ENCODE data around the gene NAA40.
A peak's percentile ranks its signal among the peaks of the same experiment; 100 is the strongest.

The NAA40 gene
- total RNA-seq: 15.2 to 33.4 reads per million in 2 experiments

DNA sequence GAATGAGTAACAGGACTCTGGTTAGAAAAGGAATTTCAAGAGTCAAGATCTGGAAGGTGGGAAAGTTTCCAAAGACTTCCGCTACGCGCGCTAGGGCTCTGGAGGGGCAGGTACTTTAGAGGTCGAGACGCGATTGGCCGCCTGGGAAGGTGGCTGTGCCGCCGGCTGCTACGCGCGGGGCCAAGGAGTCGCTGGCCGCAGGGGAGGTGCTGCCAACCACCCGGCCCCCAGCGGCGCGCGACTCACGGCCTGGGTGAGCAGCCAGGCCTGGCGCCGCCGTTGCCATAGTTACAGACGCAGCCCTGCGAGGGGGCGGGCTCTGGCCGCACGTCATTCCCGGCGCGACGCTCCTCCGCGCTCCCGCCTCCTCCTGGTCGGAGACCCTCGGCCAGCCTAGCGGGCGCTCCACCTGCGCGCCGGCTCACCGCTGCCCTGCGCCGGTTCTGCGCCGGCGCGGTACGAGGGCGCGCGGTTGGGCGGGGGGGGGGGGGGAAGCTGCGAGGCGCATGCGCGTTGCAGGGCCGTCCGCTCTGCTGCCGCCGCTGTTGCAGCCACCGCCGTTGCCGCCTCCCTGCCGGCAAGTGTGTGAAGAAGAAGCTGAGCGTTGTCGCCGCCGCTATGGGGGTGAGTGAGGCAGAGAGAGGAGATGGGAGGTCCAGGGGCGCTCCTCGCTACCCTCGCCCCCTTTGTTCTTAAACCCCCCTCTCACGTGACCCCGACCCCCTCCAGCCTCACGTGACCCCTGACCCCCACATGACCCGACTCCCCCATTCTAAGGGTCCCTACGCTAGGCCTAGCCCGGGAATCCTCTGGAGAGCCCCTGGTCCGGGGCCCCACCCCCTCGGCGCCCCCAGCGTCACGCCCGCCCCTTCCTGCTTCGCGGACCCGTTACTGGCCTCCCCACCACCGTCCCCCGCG, at the start of gene NAA40:
Gene NAA40 (plus strand): TSS at position 524 of the 918 bp plus-strand sequence. CDS start 95 bp downstream, at position 619.
- peak; percentile 84 for DNase-seq (ENCODE audit: low read depth)

DNA sequence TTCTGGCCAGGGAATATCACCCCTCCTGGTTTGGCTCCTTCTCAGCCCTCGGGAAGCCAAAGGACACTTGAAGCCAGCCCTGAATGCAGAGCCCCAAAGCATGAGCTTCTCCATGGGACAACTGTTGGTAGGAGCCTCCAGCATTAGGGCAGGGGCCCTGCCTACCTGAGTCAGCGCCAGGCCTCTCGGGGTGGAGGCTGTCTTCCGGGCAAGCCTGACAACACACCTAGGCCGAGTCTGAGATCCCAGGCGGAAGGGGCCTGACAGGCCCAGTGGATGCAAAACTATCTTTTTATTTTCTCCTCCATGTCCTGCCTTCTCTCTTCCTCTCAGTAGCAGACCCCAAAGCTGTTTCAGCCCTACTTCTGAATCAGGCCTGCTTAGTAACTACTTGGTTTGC, 49.5 kb upstream of the NAA40 start:
- DNase-seq (ENCODE audit: low read depth): no peak

DNA sequence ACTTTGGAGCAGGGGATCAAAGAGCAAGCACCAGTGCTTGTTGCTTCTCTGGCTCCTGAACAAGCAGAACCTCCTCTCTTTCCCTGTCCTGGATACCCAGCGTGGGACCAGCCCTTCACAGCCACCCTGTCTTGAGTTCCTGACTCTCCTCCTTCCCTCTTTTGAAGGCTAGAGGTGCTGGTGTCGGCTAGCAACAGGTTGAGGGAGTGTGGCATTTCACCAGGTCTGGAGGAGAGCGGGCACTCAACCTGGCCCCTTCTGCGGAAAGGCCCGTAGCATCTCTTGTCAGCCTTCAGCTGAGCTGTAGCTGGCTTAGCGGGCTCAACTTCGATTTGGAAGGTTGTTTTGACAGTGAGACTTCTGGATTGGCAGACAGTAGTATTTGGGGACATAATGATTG, 48.4 kb upstream of the NAA40 start:
- DNase-seq (ENCODE audit: low read depth): no peak

DNA sequence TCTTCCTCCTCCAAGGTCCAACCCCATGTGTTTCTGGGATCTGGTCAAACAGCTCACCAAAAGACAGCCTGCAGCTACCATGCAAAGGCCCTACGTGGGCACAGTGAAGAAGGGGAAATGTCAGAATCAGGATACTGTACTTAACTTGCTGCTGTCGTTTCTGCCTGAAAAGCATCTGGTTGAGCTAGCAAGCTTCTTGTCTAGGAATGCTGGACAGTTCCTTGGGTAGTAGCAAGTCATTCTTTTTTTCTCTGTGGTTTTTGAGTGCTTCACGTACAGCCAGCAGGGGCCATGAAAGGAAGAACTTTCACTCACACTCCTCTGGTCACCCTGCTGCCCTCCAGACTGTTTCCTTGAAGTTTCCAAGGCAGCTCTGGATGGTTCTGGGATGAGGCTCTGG, 46.6 kb upstream of the NAA40 start:
- no peak for DNase-seq (ENCODE audit: low read depth)

DNA sequence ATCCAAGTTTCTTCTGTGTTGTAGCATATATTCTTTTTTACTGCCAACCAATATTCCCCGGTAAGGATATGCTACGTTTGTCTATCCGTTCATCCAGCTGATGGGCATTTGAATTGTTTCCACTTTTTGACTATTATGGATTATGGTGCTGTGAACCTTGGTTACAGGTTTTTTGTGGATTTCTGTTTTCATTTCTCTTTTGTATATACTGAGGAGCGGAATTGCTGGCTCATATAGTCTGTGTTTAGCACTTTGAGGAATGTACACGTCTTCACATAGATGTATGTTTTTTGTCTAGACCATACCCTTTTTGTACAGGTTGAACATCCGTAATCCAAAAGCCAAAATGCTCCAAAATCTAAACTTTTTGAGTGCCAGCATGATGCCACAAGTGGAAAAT, 45.4 kb upstream of the NAA40 start:
- DNase-seq (ENCODE audit: low read depth): no peak

DNA sequence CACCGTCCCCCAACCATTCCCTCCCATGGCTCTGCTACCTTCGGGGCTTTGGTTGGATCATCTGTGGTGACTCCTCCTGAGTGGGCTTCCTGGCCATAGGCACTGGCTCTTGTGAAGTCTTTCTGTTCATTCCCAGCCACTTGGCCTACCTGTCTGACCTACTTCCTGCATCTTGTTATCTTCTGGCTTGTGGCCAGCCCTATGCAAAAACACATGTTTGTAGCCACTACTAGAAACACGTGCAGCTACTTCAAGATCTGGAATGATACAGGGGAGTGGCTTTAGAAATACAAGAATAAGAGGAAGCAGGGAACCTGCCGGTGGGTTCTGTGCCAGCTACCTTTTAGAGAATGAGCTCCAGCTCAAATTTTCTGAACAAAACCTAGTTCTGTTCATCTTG, 42.7 kb upstream of the NAA40 start:
- no peak for DNase-seq (ENCODE audit: low read depth)

DNA sequence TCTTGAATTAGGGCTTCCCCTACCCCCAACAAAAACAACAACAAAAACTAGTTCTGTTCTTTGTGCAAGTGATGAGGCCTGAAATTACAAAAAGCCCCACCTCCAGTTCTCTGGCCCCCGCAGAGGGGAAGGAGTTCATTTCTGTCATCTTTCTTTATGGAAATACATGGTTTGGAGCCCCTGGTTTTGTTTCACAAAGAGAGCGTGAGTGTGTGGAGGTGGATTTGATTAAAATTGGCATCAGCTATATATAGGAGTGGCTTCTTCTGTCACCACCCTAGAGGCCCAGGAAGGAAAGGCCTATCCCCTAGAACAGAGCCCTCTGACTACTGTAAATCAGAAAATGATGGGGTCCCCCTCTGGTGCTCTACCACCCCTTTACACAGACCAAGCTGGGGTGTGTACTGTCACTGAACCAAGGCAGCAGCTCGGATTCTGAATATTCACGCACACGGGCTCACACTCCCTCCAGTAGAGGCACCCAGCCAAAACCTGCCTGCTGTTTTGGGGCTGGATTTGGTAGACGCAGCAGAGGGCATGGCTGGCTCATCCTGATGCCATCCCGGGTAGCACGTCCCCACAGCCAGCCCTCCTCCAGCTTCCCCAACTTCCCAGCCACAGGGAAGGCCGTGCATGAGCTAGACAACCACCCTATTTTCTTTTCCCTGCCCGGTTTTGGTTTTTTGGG, 41.2 kb upstream of the NAA40 start:
- DNase-seq (ENCODE audit: low read depth): no peak

DNA sequence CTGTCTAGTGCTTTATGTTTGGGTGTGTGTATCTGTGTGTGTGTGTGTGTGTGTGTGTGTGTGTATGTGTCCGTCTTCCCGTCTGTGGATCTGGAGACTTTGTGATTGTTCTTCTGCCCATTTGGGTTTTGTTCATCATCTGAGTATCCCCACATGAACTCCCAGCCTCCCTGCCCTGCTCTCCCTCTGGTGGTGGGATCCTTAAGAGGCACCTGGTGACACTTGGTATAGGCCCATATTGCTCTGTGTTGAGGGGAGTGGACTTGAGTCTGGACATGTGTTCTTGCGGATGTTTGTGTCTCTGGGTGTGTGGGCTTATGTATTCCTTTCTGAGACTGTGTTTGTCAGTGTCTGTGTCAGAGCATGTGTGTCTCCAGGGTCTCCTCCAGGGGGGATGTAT, 37.1 kb upstream of the NAA40 start:
- no peak for DNase-seq (ENCODE audit: low read depth)

DNA sequence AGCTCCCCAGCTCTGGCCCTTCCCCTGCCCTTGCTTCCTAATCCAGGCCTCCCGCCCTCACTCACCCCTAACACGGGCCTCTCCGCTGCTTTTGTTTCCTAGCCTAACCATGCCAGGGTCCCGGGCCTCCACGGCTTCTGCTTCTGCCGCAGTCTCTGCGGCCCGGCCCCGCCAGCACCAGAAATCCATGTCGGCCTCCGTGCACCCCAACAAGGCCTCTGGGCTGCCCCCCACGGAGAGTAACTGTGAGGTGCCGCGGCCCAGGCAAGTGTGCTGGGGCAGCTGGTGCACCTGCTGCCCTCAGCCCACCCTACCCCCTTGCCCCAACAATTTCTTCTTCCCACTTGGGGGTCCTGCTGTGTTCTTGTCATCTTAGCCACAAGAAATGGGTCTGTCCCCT, 34.9 kb upstream of the NAA40 start:
- DNase-seq (ENCODE audit: low read depth): no peak

DNA sequence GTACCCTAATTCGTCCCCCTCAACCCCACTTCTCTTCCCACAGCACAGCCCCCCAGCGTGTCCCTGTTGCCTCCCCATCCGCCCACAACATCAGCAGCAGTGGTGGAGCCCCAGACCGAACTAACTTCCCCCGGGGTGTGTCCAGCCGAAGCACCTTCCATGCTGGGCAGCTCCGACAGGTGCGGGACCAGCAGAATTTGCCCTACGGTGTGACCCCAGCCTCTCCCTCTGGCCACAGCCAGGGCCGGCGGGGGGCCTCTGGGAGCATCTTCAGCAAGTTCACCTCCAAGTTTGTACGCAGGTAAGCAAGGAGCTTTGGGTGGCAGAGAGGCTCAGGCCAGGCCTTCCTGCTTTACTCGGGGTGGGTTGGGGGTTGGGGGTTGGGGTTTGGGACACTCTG, 34.1 kb upstream of the NAA40 start:
- DNase-seq (ENCODE audit: low read depth): no peak

DNA sequence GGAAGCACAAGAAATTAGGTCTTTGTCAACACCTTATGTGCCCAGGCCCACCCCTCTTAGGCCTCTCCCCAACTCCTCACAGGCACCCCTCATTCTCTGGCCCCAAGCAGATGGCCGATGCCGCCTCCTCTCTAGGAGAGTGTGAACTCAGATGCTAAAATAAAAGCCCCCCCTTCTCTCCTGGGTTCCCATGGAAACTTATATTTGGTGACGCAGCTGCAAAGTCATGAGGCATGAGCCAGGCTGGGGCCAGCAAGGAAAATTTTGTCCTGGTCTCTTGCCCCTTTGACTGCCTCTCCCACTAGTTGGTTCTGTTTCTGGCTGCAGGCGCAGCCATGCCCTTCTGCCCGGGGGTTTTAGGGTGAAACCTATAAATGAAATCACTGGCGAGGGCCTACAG, 33.6 kb upstream of the NAA40 start:
- no peak for DNase-seq (ENCODE audit: low read depth)

DNA sequence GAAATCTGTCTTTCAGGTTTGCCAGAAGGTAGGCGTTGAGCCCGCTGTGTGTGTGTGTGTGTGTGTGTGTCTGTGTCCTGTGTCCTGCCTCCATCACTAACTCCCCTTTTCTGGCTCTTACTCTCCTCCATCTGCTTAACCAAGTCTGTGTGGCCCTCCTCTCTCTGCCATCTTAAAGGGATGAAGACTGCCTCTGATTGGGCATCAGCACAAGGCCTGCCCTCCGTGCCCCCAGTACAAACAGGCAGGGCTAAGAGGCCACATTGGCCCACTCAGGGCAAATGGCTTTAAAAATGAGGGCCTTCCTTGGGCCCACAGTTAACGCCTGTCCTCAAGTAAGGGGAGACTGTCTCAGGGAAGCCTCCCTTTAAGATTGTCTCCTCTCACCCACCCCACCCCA, 32.7 kb upstream of the NAA40 start:
- DNase-seq (ENCODE audit: low read depth): no peak

DNA sequence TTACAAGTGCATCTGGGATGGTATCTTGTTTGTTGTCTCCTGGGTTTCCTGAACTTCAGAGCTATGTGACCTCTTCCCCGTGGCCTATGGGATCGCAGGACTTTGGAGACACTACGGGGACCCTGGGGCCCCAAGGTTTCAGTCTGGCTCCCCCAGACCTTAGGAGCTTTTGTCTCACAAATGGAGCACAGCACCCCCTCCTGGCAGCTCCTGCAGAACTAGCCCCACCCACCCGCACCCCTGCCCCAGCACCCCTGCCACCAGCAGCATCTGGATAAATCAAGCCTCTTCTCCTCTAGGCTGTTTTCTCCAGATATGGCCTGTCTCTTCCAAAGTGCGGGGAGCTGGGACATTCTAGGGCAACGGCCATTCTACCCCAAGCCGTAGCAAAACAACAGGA, 32.2 kb upstream of the NAA40 start:
- peak; percentile 49 for DNase-seq (ENCODE audit: low read depth)

DNA sequence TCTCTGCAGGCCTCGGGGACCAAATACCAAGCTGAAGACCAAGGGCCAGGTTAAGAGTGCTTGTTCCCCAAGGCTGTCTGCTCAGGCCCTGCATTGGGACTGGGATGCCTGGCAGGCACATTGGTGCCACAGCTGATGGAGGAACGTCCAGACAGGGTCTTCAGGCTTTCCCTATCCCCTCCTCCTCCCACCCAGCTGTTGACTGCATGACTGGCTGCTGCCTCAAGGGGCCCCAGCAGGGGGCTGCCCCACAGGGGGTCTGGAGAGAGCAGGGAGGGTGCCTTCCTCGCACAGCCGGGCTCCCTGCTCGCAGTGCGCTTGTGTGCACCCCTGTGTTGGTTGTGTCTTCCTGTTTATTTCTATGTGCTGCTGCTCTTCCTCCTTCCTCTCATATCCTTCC, 31.7 kb upstream of the NAA40 start:
- DNase-seq (ENCODE audit: low read depth): no peak

DNA sequence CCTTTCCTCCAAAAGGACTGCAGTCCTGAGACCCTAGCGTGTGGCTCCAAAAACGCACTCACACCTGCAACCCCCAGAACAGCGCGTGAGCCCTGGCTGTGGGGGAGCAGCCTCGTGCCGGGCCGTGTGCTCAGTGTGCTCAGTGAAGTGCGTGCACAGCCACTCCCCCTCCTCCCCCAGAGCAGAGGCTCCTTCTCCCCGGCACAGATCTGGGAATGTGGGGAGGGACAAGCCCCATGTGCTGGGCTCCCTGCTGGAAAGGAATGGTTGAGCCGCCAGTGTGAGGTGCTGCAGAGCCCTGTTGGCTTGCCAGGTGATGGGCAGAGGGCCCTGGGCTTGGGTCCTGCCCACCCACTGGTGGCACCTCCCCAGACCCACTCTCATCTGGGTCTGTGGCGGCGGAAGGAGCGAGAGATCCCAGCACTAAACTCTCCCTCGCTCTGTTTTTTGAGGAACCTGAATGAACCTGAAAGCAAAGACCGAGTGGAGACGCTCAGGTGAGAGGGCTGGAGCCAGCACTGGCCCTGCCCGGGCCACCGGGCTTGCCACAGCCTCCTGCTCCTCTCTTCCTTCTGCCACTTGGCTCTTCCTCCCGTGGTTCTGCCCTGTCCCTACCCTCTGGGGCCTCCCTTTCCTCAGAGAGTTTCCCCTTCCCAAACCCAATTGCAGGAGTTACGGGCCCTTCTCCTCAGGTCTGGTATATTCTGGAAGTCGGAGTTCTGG, 30.8 kb upstream of the NAA40 start:
- DNase-seq (ENCODE audit: low read depth): no peak

DNA sequence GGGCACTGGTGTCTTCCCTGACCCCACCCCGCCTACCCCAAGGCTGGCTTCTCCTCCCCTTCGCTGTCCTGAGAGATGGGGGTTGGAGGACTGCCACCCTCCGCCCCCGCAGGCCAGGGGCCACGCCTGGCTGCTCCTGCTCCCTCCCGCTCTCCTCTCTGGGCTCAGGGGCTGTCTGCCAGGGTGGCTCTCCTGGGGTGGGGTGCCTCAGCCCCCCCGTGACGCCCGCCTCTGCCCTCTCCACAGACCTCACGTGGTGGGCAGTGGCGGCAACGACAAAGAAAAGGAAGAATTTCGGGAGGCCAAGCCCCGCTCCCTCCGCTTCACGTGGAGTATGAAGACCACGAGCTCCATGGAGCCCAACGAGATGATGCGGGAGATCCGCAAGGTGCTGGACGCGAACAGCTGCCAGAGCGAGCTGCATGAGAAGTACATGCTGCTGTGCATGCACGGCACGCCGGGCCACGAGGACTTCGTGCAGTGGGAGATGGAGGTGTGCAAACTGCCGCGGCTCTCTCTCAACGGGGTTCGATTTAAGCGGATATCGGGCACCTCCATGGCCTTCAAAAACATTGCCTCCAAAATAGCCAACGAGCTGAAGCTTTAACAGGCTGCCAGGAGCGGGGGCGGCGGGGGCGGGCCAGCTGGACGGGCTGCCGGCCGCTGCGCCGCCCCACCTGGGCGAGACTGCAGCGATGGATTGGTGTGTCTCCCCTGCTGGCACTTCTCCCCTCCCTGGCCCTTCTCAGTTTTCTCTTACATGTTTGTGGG, 30.0 kb upstream of the NAA40 start:
- no peak for DNase-seq (ENCODE audit: low read depth)

DNA sequence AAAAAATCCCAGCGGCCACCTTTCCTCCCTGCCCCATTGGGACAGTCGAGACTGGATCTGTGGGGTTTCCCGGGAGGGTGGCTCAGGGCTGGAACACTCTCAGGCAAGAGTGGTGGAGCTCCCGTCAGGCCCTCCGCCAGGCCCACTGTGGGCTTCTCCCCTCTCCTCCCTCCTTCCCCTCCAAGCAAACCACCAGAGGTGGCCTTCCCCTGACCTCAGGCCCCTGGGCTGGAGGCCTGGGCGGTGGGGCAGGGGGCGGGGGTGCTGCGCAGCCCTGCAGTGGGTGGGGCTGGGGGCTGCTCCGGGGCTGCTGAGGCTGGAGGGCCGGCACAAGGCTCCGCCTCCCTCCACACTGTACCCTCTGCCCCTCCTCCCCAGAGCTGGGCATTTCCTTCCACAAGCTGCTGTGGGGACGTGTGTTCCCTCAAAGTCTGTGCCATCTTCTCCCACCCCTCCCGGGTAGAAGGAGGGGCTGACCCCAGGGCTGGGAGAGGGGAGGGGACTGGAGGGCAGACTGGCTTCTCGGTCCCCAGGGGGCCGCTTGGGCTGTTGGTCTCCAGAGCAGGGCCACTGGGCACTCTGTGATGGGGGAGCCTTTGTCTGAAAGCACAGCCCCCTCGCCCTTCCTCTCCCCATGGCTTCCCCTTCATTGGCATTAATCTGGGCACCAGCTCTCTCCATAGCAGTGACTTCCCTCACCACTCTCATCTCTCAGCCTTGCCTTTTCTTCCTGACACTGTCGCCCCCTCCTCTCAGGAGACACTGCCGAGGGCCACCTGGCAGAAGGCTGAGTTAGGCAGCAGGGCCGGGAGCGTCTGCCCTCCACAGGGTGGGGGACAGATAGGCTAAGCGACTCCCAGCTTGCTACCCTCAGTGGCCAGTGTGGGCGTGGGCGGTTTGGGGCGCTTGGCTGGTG, 29.0 kb upstream of the NAA40 start:
- no peak for DNase-seq (ENCODE audit: low read depth)

DNA sequence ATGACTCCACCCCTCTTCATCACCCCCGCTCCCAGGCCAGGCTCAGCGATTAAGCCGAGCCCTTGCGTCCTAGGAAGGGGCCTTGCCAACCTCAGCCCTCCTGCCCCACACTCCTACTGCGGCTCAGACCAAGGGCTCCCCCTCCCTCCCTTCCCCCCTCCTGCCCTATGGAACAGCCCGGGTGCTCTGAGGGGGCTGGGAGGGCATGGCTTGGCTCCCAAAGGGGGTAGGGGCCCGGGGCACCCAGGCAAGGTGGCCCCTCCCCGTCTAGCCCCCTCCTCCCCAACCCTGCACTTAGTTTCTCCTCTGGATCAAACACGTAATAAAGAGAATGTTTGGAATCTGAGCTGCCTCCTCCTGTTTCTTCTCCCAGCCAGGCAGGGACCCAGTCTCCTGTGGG, 28.1 kb upstream of the NAA40 start:
- no peak for DNase-seq (ENCODE audit: low read depth)

DNA sequence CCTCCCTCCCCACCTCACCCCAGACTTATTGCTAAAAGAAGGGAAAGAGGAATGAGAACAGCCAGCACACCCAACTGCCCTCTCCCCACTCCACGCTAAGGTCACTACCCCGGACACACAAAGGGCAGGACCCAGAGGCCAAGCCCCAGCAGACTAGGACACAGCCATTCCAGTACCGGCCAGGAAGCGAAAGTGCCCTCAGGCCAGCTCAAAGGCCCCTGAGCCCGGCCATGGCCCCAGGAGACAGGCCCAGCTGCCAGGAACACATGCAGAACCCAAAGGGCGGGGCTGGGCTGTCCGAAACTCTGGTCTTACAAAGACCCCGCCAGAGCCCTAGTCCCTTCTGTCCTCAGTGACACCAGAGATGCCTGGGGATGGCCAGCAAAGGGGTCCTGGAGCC, 27.4 kb upstream of the NAA40 start:
- DNase-seq (ENCODE audit: low read depth): no peak

DNA sequence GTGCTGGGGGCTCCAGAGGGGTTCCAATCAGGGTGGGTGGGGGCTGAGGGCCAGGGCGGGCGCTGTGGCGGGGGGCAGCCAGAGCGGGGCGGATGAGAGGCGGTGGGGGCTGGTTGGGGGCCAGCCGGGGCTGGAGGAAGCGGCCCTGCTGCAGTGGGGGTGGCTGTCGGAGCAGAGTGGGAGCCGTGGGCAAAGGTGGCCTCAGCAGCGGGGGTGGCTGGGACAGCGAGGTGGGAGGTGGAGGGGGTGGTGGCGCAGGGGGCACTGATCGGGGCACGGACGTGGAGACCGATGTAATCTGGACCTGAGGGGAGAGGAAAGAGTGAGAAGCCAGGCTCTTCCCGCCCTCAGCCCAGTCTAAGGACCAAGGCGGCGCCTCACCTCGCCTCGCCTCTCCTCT, 26.9 kb upstream of the NAA40 start:
- DNase-seq (ENCODE audit: low read depth): no peak

DNA sequence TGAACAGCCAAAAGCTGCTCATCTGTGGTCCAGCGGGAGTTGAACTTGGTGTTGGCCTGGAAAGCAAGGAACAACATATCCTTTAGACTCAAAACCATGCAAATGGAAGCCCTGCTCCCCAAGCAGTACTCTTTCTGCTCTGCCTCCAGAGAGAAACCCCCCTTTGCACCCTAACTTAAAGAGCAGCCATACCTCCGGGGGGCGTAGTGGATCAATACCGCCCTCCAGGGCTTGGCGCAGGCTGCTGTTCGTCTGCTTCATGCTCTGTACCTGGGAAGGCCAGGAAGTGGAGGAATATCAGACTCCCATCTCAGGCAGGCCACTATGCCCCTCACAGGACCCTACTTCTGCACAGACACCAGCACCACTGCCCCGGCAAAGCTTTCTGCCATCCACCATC, 26.1 kb upstream of the NAA40 start:
- DNase-seq (ENCODE audit: low read depth): no peak
